Measurements from ENCODE around the gene POU6F1. TPM values are rescaled to one million over a fixed set of nuclear protein-coding genes. Genes with fewer than 3 reads are reported as not detected.

Gene POU6F1
- total and polyA plus RNA-seq, 2 of the 8 experiments (the other 6 are each of a cell fraction or from before 2014, with no cell fraction given): 5.6 to 8.7 TPM

- Histone ChIP-seq H3K56ac (replicated peaks; ENCODE audit: insufficient read length, low read depth, low read length) (no peak overlapping the region), H3K4me2 (ENCODE audit: insufficient read depth in 1 of 2, low read depth in 2 of 2, low read length in 2 of 2) (no peak overlapping the region), H3K79me2 (ENCODE audit: control insufficient read depth in 1 of 2, insufficient read depth in 2 of 2, low read length in 2 of 2) (peaks cover 0 to 64% of the 10 kb centered on the region in 2 experiments; a peak in 3 of 4 replicates), H3K4me3 (ENCODE audit: extremely low read depth in 1 of 4, insufficient read depth in 2 of 4, low read depth in 3 of 4, low read length in 4 of 4) (no peak overlapping the region), H2BK15ac (ENCODE audit: low read length) (no peak overlapping the region), H4K5ac (ENCODE audit: insufficient read length, low read depth, low read length) (no peak overlapping the region), H3K27me3 (replicated peaks in 1 of 4; ENCODE audit: control insufficient read depth in 3 of 4, extremely low read depth in 1 of 4, insufficient read depth in 3 of 4, low read length in 3 of 4) (no peaks in the 10 kb centered on the region), H2AK5ac (ENCODE audit: low read depth, low read length) (no peak overlapping the region), H3K9me3 (ENCODE audit: insufficient read depth in 2 of 2, low read depth in 1 of 2, low read length in 1 of 2) (no peaks in the 10 kb centered on the region), H4K20me1 (replicated peaks in 1 of 2; ENCODE audit: control insufficient read depth in 1 of 2, insufficient read depth in 2 of 2, low read length in 2 of 2) (peaks cover 1 to 5% of the 10 kb centered on the region in 2 experiments), H4K8ac (ENCODE audit: extremely low read depth, insufficient read depth, low read length) (no peak overlapping the region), H3K79me1 (ENCODE audit: low read depth, low read length) (peaks cover 2% of the 10 kb centered on the region; the same call in 1 of the 2 replicates), H2BK20ac (ENCODE audit: low read length) (no peak overlapping the region), H4K91ac (replicated peaks; ENCODE audit: insufficient read length, low read length) (no peak overlapping the region), H3K23ac (ENCODE audit: insufficient read length) (no peak overlapping the region), H3K23me2 (ENCODE audit: low read depth, low read length) (peaks cover 1% of the 10 kb centered on the region; the same call in 1 of the 2 replicates), H3K4ac (replicated peaks; ENCODE audit: insufficient read length, low read depth, low read length) (no peak overlapping the region), H3K9ac (replicated peaks in 1 of 4; ENCODE audit: extremely low read depth in 1 of 4, low read depth in 3 of 4, low read length in 3 of 4) (no peak overlapping the region), H3K4me1 (replicated peaks in 1 of 4; ENCODE audit: control insufficient read depth in 3 of 4, insufficient read depth in 4 of 4, low read length in 3 of 4) (no peaks in the 10 kb centered on the region), H3K27ac (ENCODE audit: low read depth, low read length) (no peak overlapping the region), H3K36me3 (ENCODE audit: control insufficient read depth in 2 of 4, insufficient read depth in 4 of 4, low read length in 3 of 4) (no peaks in the 10 kb centered on the region), H2BK120ac (replicated peaks; ENCODE audit: low read depth, low read length) (no peak overlapping the region), H3K14ac (ENCODE audit: insufficient read length) (no peak overlapping the region), H2BK12ac (ENCODE audit: low read depth, low read length) (no peak overlapping the region), H2BK5ac (ENCODE audit: low read depth, low read length) (no peak overlapping the region), H3K18ac (ENCODE audit: extremely low read depth, low read length) (no peak overlapping the region), H2AFZ (ENCODE audit: low read length) (no peak overlapping the region)
- peak in 1 of 2 experiments; percentile 8 for DNase-seq (ENCODE audit: low read depth in 1 of 2, low spot score in 2 of 2)
- WGBS, 2 experiments (ENCODE audit: extremely low coverage in 1 of 2, insufficient coverage in 1 of 2, insufficient read length in 1 of 2, insufficient replicate concordance in 2 of 2, low coverage in 1 of 2, low lambda C conversion rate in 2 of 2, missing lambda C conversion rate in 1 of 2): 96% methylated on average over 3 of the region's 3 CpGs; no CpG with 5 or more reads in 1 of the 2 experiments
- FAIRE-seq: no peak
- POLR2A ChIA-PET (ENCODE audit: partially characterized antibody): no interaction called here
- CTCF ChIA-PET (ENCODE audit: partially characterized antibody): interaction anchor here (1.6 kb wide), 1 partner anchor 12 kb away, joined by 5 read pairs; no protein-coding TSS in a partner anchor
- TF ChIP-seq CHD1 (IDR thresholded peaks at IDR 0.05; ENCODE audit: low read depth, low read length) (no peak), BACH1 (IDR thresholded peaks at IDR 0.05; ENCODE audit: low read length) (no peak), HDAC6 (IDR thresholded peaks at IDR 0.05; ENCODE audit: low read depth, low read length) (no peak), RNF2 (IDR thresholded peaks at IDR 0.05; ENCODE audit: borderline replicate concordance, low read depth, low read length, missing control alignments, poor library complexity, severe bottlenecking) (no peak), SIN3A (conservative IDR thresholded peaks at IDR 0.05 in 1 of 2, IDR thresholded peaks at IDR 0.05 in 1 of 2; ENCODE audit: low read depth in 1 of 2, low read length in 2 of 2) (no peak), EP300 (IDR thresholded peaks at IDR 0.05; ENCODE audit: borderline replicate concordance in 1 of 2, low read depth in 2 of 2, low read length in 2 of 2) (no peak)
These were observed 61.6 kb downstream of the POU6F1 start for GRCh38 chr12:51156245-51156765.

Data from H1 (cell line).